GM10847 (cell line): ENCODE data around the gene APOBEC4.

Experiments
- POLR2A ChIP-seq: IDR thresholded peaks from 2 replicates; pipeline ENCODE4 v1.6.1; 2011; ENCODE audit not compliant: insufficient read length; ENCODE audit errors: extremely low read depth

APOBEC4 gene

GRCh38 chr1:183652547-183653461 lies at the start of gene APOBEC4:
TSS of gene APOBEC4 (minus strand) at chr1:183653316. CDS start at chr1:183648781, 4,535 bp downstream.
- no peak for TF ChIP-seq POLR2A

- no peak for TF ChIP-seq POLR2A
Measured at GRCh38 chr1:183702813-183703198, 49.7 kb upstream of the APOBEC4 start.

- TF ChIP-seq POLR2A: no peak
Measured at GRCh38 chr1:183702087-183702812, 49.1 kb upstream of the APOBEC4 start.

GRCh38 chr1:183699616-183700160 lies 46.6 kb upstream of the APOBEC4 start:
- no peak for TF ChIP-seq POLR2A

- TF ChIP-seq POLR2A: no peak
Measured at GRCh38 chr1:183697814-183698590, 44.9 kb upstream of the APOBEC4 start.

GRCh38 chr1:183696981-183697380 lies 43.9 kb upstream of the APOBEC4 start:
- no peak for TF ChIP-seq POLR2A

GRCh38 chr1:183694755-183695154 lies 41.6 kb upstream of the APOBEC4 start:
- no peak for TF ChIP-seq POLR2A

GRCh38 chr1:183694066-183694465 lies 41.0 kb upstream of the APOBEC4 start:
- TF ChIP-seq POLR2A: no peak

- TF ChIP-seq POLR2A: no peak
Measured at GRCh38 chr1:183693521-183693920, 40.4 kb upstream of the APOBEC4 start.

GRCh38 chr1:183689762-183690204 lies 36.7 kb upstream of the APOBEC4 start:
- TF ChIP-seq POLR2A: no peak

- TF ChIP-seq POLR2A: no peak
Measured at GRCh38 chr1:183688341-183689060, 35.4 kb upstream of the APOBEC4 start.

- TF ChIP-seq POLR2A: no peak
Measured at GRCh38 chr1:183687546-183688304, 34.6 kb upstream of the APOBEC4 start.

- TF ChIP-seq POLR2A: no peak
Measured at GRCh38 chr1:183686229-183686628, 33.1 kb upstream of the APOBEC4 start.
